HEK293 (cell line): ENCODE measurements around the gene AFF3.

Experiments used
- CTCF ChIA-PET: fragments of 350-600 bp; formaldehyde crosslinking; extraction: SDS; loops from one replicate; lab custom pipeline; 2021; ENCODE audit warnings: antibody characterized with exemption; lab: Yijun Ruan, JAX
- POLR2A ChIA-PET: fragments of 300-600 bp; formaldehyde crosslinking; extraction: SDS; loops from one replicate; lab custom pipeline; 2020; ENCODE audit warnings: antibody characterized with exemption, inconsistent platforms; lab: Yijun Ruan, JAX
- H3K27ac ChIP-seq: fragments of 200-500 bp; sonication (Bioruptor generic); 2 replicates; pipeline ENCODE4 v1.5.1; 2014; ENCODE audit warnings: low read depth, low read length, control low read depth, inconsistent platforms; ENCODE audit errors: extremely low read depth
- H3K36me3 ChIP-seq, 2 experiments: fragments of 200-500 bp in 1 of 2; sonication (Bioruptor generic) in 1 of 2; 1 replicate in 1 of 2; 2 replicates in 1 of 2; pipeline ENCODE4 v1.5.1; 2014 to 2017; ENCODE audit warnings: inconsistent platforms in 2 of 2, low read length in 2 of 2; ENCODE audit not compliant: control insufficient read depth in 2 of 2, insufficient read depth in 1 of 2
- H3K4me1 ChIP-seq: fragments of 200-500 bp; sonication (Bioruptor generic); 2 replicates; pipeline ENCODE4 v1.5.1; 2014; ENCODE audit warnings: mild to moderate bottlenecking, low read length, inconsistent platforms; ENCODE audit not compliant: control insufficient read depth, insufficient read depth
- H3K4me3 ChIP-seq: 2 replicates; pipeline ENCODE4 v1.5.1; 2011; ENCODE audit warnings: low read depth, mild to moderate bottlenecking, control low read depth, low read length, moderate library complexity
- H3K9me3 ChIP-seq: fragments of 200-500 bp; sonication (Bioruptor generic); 2 replicates; pipeline ENCODE4 v1.5.1; 2014; ENCODE audit warnings: low read depth, low read length, inconsistent platforms; ENCODE audit not compliant: control insufficient read depth, insufficient read depth
- GLI4 ChIP-seq: fragments of 450-650 bp; formaldehyde crosslinking; IDR thresholded peaks from 2 replicates; pipeline ENCODE4 v1.5.1; 2016; ENCODE audit warnings: missing biosample characterization, missing genetic modification characterization
- SETDB1 ChIP-seq: IDR thresholded peaks from one replicate; pipeline ENCODE4 v1.6.1; 2017; ENCODE audit warnings: mild to moderate bottlenecking, low read length, moderate library complexity, mixed read lengths; ENCODE audit not compliant: insufficient read length
- SP2 ChIP-seq: fragments of 450-650 bp; formaldehyde crosslinking; IDR thresholded peaks from 2 replicates; pipeline ENCODE4 v1.5.1; 2016; ENCODE audit warnings: missing biosample characterization, missing genetic modification characterization
- SP7 ChIP-seq: fragments of 450-650 bp; formaldehyde crosslinking; IDR thresholded peaks from 2 replicates; pipeline ENCODE4 v1.5.1; 2016; ENCODE audit warnings: missing biosample characterization, missing genetic modification characterization
- YY2 ChIP-seq: fragments of 450-650 bp; formaldehyde crosslinking; IDR thresholded peaks from 2 replicates; pipeline ENCODE4 v1.5.1; 2016; ENCODE audit warnings: missing biosample characterization, missing genetic modification characterization
- ZBTB21 ChIP-seq: fragments of 450-650 bp; formaldehyde crosslinking; IDR thresholded peaks from 2 replicates; pipeline ENCODE4 v1.5.1; 2017; ENCODE audit warnings: missing biosample characterization, missing genetic modification characterization
- ZBTB48 ChIP-seq: fragments of 450-650 bp; formaldehyde crosslinking; IDR thresholded peaks from 2 replicates; pipeline ENCODE4 v1.5.1; 2016; ENCODE audit warnings: missing biosample characterization, missing genetic modification characterization
- ZFP69B ChIP-seq: fragments of 450-650 bp; formaldehyde crosslinking; IDR thresholded peaks from 2 replicates; pipeline ENCODE4 v1.5.1; 2016; ENCODE audit warnings: missing biosample characterization, missing genetic modification characterization
- ZIC2 ChIP-seq: fragments of 450-650 bp; formaldehyde crosslinking; IDR thresholded peaks from 2 replicates; pipeline ENCODE4 v1.5.1; 2016; ENCODE audit warnings: missing biosample characterization, missing genetic modification characterization
- ZNF112 ChIP-seq: fragments of 450-650 bp; formaldehyde crosslinking; IDR thresholded peaks from 2 replicates; pipeline ENCODE4 v1.5.0; 2017; ENCODE audit warnings: missing biosample characterization, missing genetic modification characterization
- ZNF140 ChIP-seq: fragments of 450-650 bp; formaldehyde crosslinking; IDR thresholded peaks from 2 replicates; pipeline ENCODE4 v1.5.1; 2016; ENCODE audit warnings: missing biosample characterization, missing genetic modification characterization
- ZNF175 ChIP-seq: fragments of 450-650 bp; formaldehyde crosslinking; IDR thresholded peaks from 2 replicates; pipeline ENCODE4 v1.5.1; 2016; ENCODE audit warnings: missing biosample characterization, missing genetic modification characterization
- ZNF24 ChIP-seq: fragments of 450-650 bp; formaldehyde crosslinking; IDR thresholded peaks from 2 replicates; pipeline ENCODE4 v1.5.1; 2016; ENCODE audit warnings: missing biosample characterization, missing genetic modification characterization
- ZNF274 ChIP-seq, 2 experiments: fragments of 200-500 bp in 1 of 2; fragments of 450-650 bp in 1 of 2; sonication (Bioruptor generic) in 1 of 2; formaldehyde crosslinking in 1 of 2; IDR thresholded peaks; 2 replicates each; pipeline versions ENCODE4 v1.5.1 to v1.6.1; 2014 to 2016; ENCODE audit warnings: borderline replicate concordance in 1 of 2, inconsistent platforms in 1 of 2, low read length in 1 of 2, missing biosample characterization in 1 of 2, missing genetic modification characterization in 1 of 2
- ZNF311 ChIP-seq: fragments of 450-650 bp; formaldehyde crosslinking; IDR thresholded peaks from 2 replicates; pipeline ENCODE4 v1.5.1; 2017; ENCODE audit warnings: missing biosample characterization, missing genetic modification characterization, borderline replicate concordance
- ZNF514 ChIP-seq: fragments of 450-650 bp; formaldehyde crosslinking; IDR thresholded peaks from 2 replicates; pipeline ENCODE4 v1.5.1; 2016; ENCODE audit warnings: missing biosample characterization, missing genetic modification characterization
- ZNF529 ChIP-seq: fragments of 450-650 bp; formaldehyde crosslinking; IDR thresholded peaks from 2 replicates; pipeline ENCODE4 v1.5.1; 2017; ENCODE audit warnings: missing genetic modification characterization, missing biosample characterization; ENCODE audit not compliant: insufficient replicate concordance
- ZNF555 ChIP-seq: fragments of 450-650 bp; formaldehyde crosslinking; conservative IDR thresholded peaks from 2 replicates; pipeline ENCODE4 v1.5.1; 2017; ENCODE audit warnings: missing biosample characterization, mild to moderate bottlenecking, missing genetic modification characterization, inconsistent platforms
- ZNF596 ChIP-seq: fragments of 450-650 bp; IDR thresholded peaks from 2 replicates; pipeline ENCODE4 v1.5.0; 2018; ENCODE audit warnings: missing biosample characterization, mild to moderate bottlenecking, missing genetic modification characterization, moderate library complexity
- ZNF610 ChIP-seq: fragments of 450-650 bp; formaldehyde crosslinking; IDR thresholded peaks from 2 replicates; pipeline ENCODE4 v1.5.1; 2016; ENCODE audit warnings: missing biosample characterization, missing genetic modification characterization, borderline replicate concordance
- ZNF660 ChIP-seq: fragments of 450-650 bp; IDR thresholded peaks from 2 replicates; pipeline ENCODE4 v1.5.1; 2018; ENCODE audit warnings: missing biosample characterization, mild to moderate bottlenecking, missing genetic modification characterization
- ZNF76 ChIP-seq: fragments of 450-650 bp; formaldehyde crosslinking; IDR thresholded peaks from 2 replicates; pipeline ENCODE4; 2016; ENCODE audit warnings: low read depth, missing biosample characterization, missing genetic modification characterization, borderline replicate concordance
- TF ChIP-seq, protein P1 (sequence below): fragments of 450-650 bp; formaldehyde crosslinking; IDR thresholded peaks from 2 replicates; pipeline ENCODE4 v1.5.1; 2016; ENCODE audit warnings: missing biosample characterization, missing genetic modification characterization
- TF ChIP-seq, protein P2 (sequence below): fragments of 450-650 bp; formaldehyde crosslinking; IDR thresholded peaks from 2 replicates; pipeline ENCODE4 v1.5.1; 2016; ENCODE audit warnings: missing biosample characterization, missing genetic modification characterization
- TF ChIP-seq, protein P3 (sequence below): fragments of 450-650 bp; formaldehyde crosslinking; IDR thresholded peaks from 2 replicates; pipeline ENCODE4 v1.5.1; 2016; ENCODE audit warnings: missing biosample characterization, missing genetic modification characterization
- TF ChIP-seq, protein P4 (sequence below): fragments of 450-650 bp; IDR thresholded peaks from 2 replicates; pipeline ENCODE4 v1.5.1; 2018; ENCODE audit warnings: missing biosample characterization, mild to moderate bottlenecking, missing genetic modification characterization

The AFF3 gene

DNA sequence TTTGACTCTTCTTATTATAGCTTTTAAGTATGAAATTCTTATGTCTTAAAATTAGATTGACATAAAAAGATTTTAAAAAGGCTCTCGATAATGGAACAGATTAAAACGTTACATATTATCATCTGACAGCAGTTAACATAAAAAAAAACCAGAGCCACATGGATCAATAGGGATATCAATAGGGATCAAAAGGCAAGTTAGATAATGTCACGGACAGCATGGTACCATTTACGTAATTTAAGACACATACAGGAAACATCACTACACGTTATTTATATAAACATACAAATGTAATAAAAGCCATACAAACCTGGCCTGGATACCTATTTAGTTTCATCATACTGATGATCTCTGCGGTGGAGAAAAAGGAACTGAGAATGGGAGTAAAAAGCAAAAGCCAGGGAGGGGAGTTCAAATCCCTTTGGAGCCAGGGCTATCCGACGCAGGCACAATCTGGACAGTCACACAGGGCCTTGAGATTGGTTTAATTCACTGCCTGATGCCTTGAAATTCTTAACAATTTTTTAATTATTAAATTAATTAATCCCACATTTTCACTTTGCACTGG, 227.2 kb downstream of the AFF3 start (continued):
- TF ChIP-seq, protein P1, sequence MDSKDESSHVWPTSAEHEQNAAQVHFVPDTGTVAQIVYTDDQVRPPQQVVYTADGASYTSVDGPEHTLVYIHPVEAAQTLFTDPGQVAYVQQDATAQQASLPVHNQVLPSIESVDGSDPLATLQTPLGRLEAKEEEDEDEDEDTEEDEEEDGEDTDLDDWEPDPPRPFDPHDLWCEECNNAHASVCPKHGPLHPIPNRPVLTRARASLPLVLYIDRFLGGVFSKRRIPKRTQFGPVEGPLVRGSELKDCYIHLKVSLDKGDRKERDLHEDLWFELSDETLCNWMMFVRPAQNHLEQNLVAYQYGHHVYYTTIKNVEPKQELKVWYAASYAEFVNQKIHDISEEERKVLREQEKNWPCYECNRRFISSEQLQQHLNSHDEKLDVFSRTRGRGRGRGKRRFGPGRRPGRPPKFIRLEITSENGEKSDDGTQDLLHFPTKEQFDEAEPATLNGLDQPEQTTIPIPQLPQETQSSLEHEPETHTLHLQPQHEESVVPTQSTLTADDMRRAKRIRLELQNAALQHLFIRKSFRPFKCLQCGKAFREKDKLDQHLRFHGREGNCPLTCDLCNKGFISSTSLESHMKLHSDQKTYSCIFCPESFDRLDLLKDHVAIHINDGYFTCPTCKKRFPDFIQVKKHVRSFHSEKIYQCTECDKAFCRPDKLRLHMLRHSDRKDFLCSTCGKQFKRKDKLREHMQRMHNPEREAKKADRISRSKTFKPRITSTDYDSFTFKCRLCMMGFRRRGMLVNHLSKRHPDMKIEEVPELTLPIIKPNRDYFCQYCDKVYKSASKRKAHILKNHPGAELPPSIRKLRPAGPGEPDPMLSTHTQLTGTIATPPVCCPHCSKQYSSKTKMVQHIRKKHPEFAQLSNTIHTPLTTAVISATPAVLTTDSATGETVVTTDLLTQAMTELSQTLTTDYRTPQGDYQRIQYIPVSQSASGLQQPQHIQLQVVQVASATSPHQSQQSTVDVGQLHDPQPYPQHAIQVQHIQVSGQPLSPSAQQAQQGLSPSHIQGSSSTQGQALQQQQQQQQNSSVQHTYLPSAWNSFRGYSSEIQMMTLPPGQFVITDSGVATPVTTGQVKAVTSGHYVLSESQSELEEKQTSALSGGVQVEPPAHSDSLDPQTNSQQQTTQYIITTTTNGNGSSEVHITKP (tag by site-specific recombination): no peak
- TF ChIP-seq ZBTB21: no peak

DNA sequence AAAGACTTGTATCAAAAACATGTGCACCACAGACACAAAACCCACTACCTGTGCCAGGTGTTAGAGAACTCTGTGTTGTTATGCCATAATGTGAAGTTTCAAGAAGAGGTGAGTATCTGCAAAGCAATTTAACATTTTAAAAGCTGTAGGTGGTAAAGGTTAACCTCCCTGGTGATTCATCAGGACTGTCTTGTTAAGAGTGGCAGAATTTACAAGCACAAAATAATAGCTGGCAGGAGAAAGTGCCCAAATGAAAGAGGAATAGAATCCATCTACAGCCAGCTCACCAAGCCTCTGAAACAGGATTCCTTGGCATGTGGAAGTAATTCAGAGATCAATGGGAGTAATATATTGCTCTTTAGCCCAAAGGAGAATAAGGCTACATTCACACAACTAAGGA, 230.7 kb downstream of the AFF3 start:
- no peaks in the 10 kb centered on the region for H3K9me3 ChIP-seq
- H3K27ac ChIP-seq: no peak overlapping the region
- ChIA-PET POLR2A (no interaction called here), CTCF (no interaction called here)
- H3K36me3 ChIP-seq: no peaks in the 10 kb centered on the region
- no peak overlapping the region for H3K4me3 ChIP-seq
- H3K4me1 ChIP-seq: peaks cover 3% of the 10 kb centered on the region; the same call in 1 of the 2 replicates
- TF ChIP-seq ZNF311 (tag by site-specific recombination): no peak
- no peak for TF ChIP-seq SP7 (tag by site-specific recombination)
- TF ChIP-seq ZNF596 (tag by site-specific recombination): no peak
- no peak for TF ChIP-seq SETDB1
- TF ChIP-seq ZIC2 (tag by site-specific recombination): no peak
- no peak for TF ChIP-seq ZNF529 (tag by site-specific recombination)
- no peak for TF ChIP-seq ZNF175 (tag by site-specific recombination)
- TF ChIP-seq SP2 (tag by site-specific recombination): no peak
- no peak for TF ChIP-seq ZNF24 (tag by site-specific recombination)
- no peak for TF ChIP-seq ZBTB48 (tag by site-specific recombination)
- TF ChIP-seq GLI4: no peak
- TF ChIP-seq ZNF514 (tag by site-specific recombination): no peak
- no peak for TF ChIP-seq ZNF112 (tag by site-specific recombination)
- TF ChIP-seq ZNF610 (tag by site-specific recombination): no peak
- TF ChIP-seq ZNF274 (IDR thresholded peaks at IDR 0.05; ENCODE audit: low read length): no peak
- TF ChIP-seq ZNF274 (tag by site-specific recombination; IDR thresholded peaks at IDR 0.05; ENCODE audit: borderline replicate concordance): no peak

DNA sequence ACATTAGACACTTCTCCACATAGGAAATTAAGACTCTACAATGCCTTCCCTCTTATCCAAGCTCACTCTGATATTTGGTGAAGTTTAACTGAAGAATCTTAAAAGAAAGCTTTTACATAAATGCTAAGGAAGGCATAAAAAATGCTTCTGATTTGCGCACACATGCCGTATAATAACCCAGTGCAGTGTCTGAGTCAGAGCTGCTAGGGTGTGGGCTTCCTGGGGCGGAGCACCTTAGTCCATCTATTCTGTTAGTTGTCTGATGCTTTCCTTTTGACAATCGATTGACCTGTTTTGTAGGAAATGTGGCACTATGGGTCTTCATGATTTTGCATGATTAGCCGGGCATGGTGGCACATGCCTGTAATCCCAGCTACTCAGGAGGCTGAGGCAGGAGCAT, 231.5 kb downstream of the AFF3 start:
- CTCF ChIA-PET: interaction anchor here (0.5 kb wide), 1 partner anchor 145 kb away, joined by 3 read pairs; no protein-coding TSS in a partner anchor
- Histone ChIP-seq H3K9me3 (no peaks in the 10 kb centered on the region), H3K4me3 (no peak overlapping the region), H3K36me3 (no peaks in the 10 kb centered on the region), H3K27ac (no peak overlapping the region), H3K4me1 (peaks cover 3% of the 10 kb centered on the region; the same call in 1 of the 2 replicates)
- POLR2A ChIA-PET: no interaction called here
- TF ChIP-seq, protein P2, sequence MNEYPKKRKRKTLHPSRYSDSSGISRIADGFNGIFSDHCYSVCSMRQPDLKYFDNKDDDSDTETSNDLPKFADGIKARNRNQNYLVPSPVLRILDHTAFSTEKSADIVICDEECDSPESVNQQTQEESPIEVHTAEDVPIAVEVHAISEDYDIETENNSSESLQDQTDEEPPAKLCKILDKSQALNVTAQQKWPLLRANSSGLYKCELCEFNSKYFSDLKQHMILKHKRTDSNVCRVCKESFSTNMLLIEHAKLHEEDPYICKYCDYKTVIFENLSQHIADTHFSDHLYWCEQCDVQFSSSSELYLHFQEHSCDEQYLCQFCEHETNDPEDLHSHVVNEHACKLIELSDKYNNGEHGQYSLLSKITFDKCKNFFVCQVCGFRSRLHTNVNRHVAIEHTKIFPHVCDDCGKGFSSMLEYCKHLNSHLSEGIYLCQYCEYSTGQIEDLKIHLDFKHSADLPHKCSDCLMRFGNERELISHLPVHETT (tag by site-specific recombination): no peak
- TF ChIP-seq YY2 (tag by site-specific recombination) (no peak), ZNF140 (tag by site-specific recombination) (no peak), ZNF660 (tag by site-specific recombination) (no peak), ZNF76 (no peak), ZFP69B (tag by site-specific recombination) (no peak), ZNF555 (tag by site-specific recombination) (no peak)
- TF ChIP-seq, protein P3, sequence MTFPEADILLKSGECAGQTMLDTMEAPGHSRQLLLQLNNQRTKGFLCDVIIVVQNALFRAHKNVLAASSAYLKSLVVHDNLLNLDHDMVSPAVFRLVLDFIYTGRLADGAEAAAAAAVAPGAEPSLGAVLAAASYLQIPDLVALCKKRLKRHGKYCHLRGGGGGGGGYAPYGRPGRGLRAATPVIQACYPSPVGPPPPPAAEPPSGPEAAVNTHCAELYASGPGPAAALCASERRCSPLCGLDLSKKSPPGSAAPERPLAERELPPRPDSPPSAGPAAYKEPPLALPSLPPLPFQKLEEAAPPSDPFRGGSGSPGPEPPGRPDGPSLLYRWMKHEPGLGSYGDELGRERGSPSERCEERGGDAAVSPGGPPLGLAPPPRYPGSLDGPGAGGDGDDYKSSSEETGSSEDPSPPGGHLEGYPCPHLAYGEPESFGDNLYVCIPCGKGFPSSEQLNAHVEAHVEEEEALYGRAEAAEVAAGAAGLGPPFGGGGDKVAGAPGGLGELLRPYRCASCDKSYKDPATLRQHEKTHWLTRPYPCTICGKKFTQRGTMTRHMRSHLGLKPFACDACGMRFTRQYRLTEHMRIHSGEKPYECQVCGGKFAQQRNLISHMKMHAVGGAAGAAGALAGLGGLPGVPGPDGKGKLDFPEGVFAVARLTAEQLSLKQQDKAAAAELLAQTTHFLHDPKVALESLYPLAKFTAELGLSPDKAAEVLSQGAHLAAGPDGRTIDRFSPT (tag by site-specific recombination): no peak
- TF ChIP-seq, protein P4, sequence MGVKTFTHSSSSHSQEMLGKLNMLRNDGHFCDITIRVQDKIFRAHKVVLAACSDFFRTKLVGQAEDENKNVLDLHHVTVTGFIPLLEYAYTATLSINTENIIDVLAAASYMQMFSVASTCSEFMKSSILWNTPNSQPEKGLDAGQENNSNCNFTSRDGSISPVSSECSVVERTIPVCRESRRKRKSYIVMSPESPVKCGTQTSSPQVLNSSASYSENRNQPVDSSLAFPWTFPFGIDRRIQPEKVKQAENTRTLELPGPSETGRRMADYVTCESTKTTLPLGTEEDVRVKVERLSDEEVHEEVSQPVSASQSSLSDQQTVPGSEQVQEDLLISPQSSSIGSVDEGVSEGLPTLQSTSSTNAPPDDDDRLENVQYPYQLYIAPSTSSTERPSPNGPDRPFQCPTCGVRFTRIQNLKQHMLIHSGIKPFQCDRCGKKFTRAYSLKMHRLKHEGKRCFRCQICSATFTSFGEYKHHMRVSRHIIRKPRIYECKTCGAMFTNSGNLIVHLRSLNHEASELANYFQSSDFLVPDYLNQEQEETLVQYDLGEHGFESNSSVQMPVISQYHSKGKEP: no peak
